Measurements from ENCODE around the gene ALDH1L1.

GRCh38 chr3:126184465-126185000, 4.1 kb upstream of the ALDH1L1 start:
- TF ChIP-seq, protein P1, sequence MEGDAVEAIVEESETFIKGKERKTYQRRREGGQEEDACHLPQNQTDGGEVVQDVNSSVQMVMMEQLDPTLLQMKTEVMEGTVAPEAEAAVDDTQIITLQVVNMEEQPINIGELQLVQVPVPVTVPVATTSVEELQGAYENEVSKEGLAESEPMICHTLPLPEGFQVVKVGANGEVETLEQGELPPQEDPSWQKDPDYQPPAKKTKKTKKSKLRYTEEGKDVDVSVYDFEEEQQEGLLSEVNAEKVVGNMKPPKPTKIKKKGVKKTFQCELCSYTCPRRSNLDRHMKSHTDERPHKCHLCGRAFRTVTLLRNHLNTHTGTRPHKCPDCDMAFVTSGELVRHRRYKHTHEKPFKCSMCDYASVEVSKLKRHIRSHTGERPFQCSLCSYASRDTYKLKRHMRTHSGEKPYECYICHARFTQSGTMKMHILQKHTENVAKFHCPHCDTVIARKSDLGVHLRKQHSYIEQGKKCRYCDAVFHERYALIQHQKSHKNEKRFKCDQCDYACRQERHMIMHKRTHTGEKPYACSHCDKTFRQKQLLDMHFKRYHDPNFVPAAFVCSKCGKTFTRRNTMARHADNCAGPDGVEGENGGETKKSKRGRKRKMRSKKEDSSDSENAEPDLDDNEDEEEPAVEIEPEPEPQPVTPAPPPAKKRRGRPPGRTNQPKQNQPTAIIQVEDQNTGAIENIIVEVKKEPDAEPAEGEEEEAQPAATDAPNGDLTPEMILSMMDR (conservative IDR thresholded peaks at IDR 0.05 in 1 of 2, IDR thresholded peaks at IDR 0.05 in 1 of 2; ENCODE audit: extremely low read depth in 1 of 2, insufficient read depth in 1 of 2, low read depth in 1 of 2, low read length in 2 of 2) = no peak
- TF ChIP-seq EZH2 (IDR thresholded peaks at IDR 0.05; ENCODE audit: borderline replicate concordance, low read length) = no peak
